Left lung (tissue), 10 donors: ENCODE results near the gene MRM3. TPM values are rescaled to one million over a fixed set of nuclear protein-coding genes. Genes with fewer than 3 reads are reported as not detected.

ENCODE experiments used
- ATAC-seq: fragments of 200-7000 bp; cut with Tn5 transposase; one replicate; pipeline ENCODE4 v1.9.1; 2020; ENCODE audit warnings: moderate library complexity
- DNase-seq, 4 donors: peaks; one replicate each; pipeline ENCODE4 v3.0.0-alpha.2; 2013 to 2020
- H3K27ac ChIP-seq, 2 donors: fragments of 200-600 bp; sonication (generic) in 1 of 2; one replicate each; pipeline versions ENCODE4 v1.5.0 to v1.8.0; 2020 to 2021
- H3K27me3 ChIP-seq, 2 donors: fragments of 200-600 bp; sonication (generic) in 1 of 2; one replicate each; pipeline versions ENCODE4 v1.5.0 to v1.8.0; 2020 to 2021
- H3K36me3 ChIP-seq, 2 donors: fragments of 200-600 bp; sonication (generic) in 1 of 2; one replicate each; pipeline versions ENCODE4 v1.5.0 to v1.8.0; 2020 to 2021
- H3K4me1 ChIP-seq, 2 donors: fragments of 200-600 bp; one replicate each; pipeline ENCODE4 v1.8.0; 2021
- H3K4me3 ChIP-seq, 2 donors: fragments of 200-600 bp; sonication (generic) in 1 of 2; one replicate each; pipeline versions ENCODE4 v1.5.0 to v1.8.0; 2020 to 2021; ENCODE audit warnings: mild to moderate bottlenecking in 1 of 2
- H3K9me3 ChIP-seq, 2 donors: fragments of 200-600 bp; sonication (generic) in 1 of 2; one replicate each; pipeline versions ENCODE4 v1.5.0 to v1.8.0; 2020 to 2021
- intact Hi-C, 2 donors: fragments of 100-400 bp; cut with DNase I; formaldehyde crosslinking; loops; one replicate each; pipeline versions ENCODE4 v1.11.2 to v1.14.2; 2022
- polyA plus RNA-seq, 6 donors: library from polyadenylated mRNA; unstranded; fragments of 120-200 nt; gene quantifications; one replicate each; pipeline ENCODE4 v1.2.1, GENCODE V29; 2013; ENCODE audit not compliant: insufficient read length in 6 of 6
- total RNA-seq, 2 donors: library from RNA; stranded (reverse); fragmentation: NEBNext Ultra II Directional; extraction: Animal tissue kit (Norgen Biotek cat#: 25700); gene quantifications; one replicate each; pipeline ENCODE4 v1.2.1, GENCODE V29; 2021
- TF ChIP-seq, protein P1 (sequence below), 2 donors: fragments of 200-600 bp; sonication (generic) in 1 of 2; IDR thresholded peaks; one replicate each; pipeline versions ENCODE4 v1.5.0 to v1.8.0; 2021; ENCODE audit warnings: antibody characterized with exemption in 2 of 2
- donor health status: DM: no; HTN: yes; CAD: no.
- donor health status: DM: no; HTN: no; CAD: no.

The MRM3 gene
- total and polyA plus RNA-seq, 8 donors: 8.9 to 16.5 (median 15.6) TPM

- H3K9me3 ChIP-seq: no peaks in the 10 kb centered on the region
- H3K27ac ChIP-seq: no peak overlapping the region
- DNase-seq (no peak), ATAC-seq (no peak)
- H3K4me1 ChIP-seq: no peaks in the 10 kb centered on the region
- TF ChIP-seq, protein P1, sequence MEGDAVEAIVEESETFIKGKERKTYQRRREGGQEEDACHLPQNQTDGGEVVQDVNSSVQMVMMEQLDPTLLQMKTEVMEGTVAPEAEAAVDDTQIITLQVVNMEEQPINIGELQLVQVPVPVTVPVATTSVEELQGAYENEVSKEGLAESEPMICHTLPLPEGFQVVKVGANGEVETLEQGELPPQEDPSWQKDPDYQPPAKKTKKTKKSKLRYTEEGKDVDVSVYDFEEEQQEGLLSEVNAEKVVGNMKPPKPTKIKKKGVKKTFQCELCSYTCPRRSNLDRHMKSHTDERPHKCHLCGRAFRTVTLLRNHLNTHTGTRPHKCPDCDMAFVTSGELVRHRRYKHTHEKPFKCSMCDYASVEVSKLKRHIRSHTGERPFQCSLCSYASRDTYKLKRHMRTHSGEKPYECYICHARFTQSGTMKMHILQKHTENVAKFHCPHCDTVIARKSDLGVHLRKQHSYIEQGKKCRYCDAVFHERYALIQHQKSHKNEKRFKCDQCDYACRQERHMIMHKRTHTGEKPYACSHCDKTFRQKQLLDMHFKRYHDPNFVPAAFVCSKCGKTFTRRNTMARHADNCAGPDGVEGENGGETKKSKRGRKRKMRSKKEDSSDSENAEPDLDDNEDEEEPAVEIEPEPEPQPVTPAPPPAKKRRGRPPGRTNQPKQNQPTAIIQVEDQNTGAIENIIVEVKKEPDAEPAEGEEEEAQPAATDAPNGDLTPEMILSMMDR (IDR thresholded peaks at IDR 0.05): no peak
- no peaks in the 10 kb centered on the region for H3K36me3 ChIP-seq
- no peak overlapping the region for H3K4me3 ChIP-seq
- H3K27me3 ChIP-seq: no peaks in the 10 kb centered on the region
- intact Hi-C loops: no loop called here
These were observed 56.3 kb downstream of the MRM3 start for GRCh38 chr17:838486-838885.

- no peak overlapping the region for H3K27ac ChIP-seq
- peak; percentile 14 for ATAC-seq
These were observed 59.2 kb downstream of the MRM3 start for GRCh38 chr17:841313-841712.

More at GRCh38 chr17:841313-841712, 59.2 kb downstream of the MRM3 start:
- H3K4me1 ChIP-seq: no peaks in the 10 kb centered on the region
- TF ChIP-seq, protein P1 (IDR thresholded peaks at IDR 0.05): no peak
- H3K36me3 ChIP-seq: no peaks in the 10 kb centered on the region
- H3K9me3 ChIP-seq: no peaks in the 10 kb centered on the region
- peaks cover 0 to 14% of the 10 kb centered on the region in 2 donors for H3K27me3 ChIP-seq
- intact Hi-C loops: no loop called here
- no peak for DNase-seq
- H3K4me3 ChIP-seq: no peak overlapping the region

Other genes with a start within 250 kb of the MRM3 start
- gene VPS53, start 67.5 kb upstream of the MRM3 start, total RNA-seq: 10 to 100 TPM; 69.3 to 84.1 TPM
- gene VPS53, start 67.5 kb upstream of the MRM3 start, polyA plus RNA-seq: 10 to 100 TPM; 32.5 to 40.1 (median 36.4) TPM
- 10 to 100 TPM; 14.5 to 18.1 TPM for gene TLCD3A, start 49.8 kb upstream of the MRM3 start, total RNA-seq
- gene TLCD3A, start 49.8 kb upstream of the MRM3 start, polyA plus RNA-seq: 10 to 100 TPM; 31.5 to 40.9 (median 36.0) TPM
- gene GEMIN4, start 30.1 kb upstream of the MRM3 start, total RNA-seq: 10 to 100 TPM; 14.0 to 18.6 TPM
- gene GEMIN4, start 30.1 kb upstream of the MRM3 start, polyA plus RNA-seq: 10 to 100 TPM; 30.0 to 34.5 (median 32.2) TPM
- 10 to 100 TPM; 46.5 to 47.5 TPM for gene GLOD4, start 73 bp upstream of the MRM3 start, total RNA-seq
- gene GLOD4, start 73 bp upstream of the MRM3 start, polyA plus RNA-seq: 100 to 1,000 TPM in 1 of 6 donors, 10 to 100 TPM in 5; 86.2 to 105 (median 94.6) TPM
- 10 to 100 TPM; 33.8 to 55.4 TPM for gene NXN, start 197.4 kb downstream of the MRM3 start, total RNA-seq
- gene NXN, start 197.4 kb downstream of the MRM3 start, polyA plus RNA-seq: 10 to 100 TPM; 50.3 to 59.1 (median 55.1) TPM
- 10 to 100 TPM; 10.6 to 11.6 TPM for gene TIMM22, start 214.8 kb downstream of the MRM3 start, total RNA-seq
- 10 to 100 TPM; 14.9 to 18.4 (median 15.5) TPM for gene TIMM22, start 214.8 kb downstream of the MRM3 start, polyA plus RNA-seq